ENCODE data around the gene SUPT4H1. TPM values are rescaled to one million over a fixed set of nuclear protein-coding genes. Genes with fewer than 3 reads are reported as not detected.

Gene SUPT4H1
- total RNA-seq, 1 experiment from 2014 or later = 53.8 TPM

GRCh38 chr17:58383892-58384462 lies 32.0 kb upstream of the SUPT4H1 start:
- Histone ChIP-seq H3K4me1 (ENCODE audit: control insufficient read depth, insufficient read depth, low read length) (peaks cover 8% of the 10 kb centered on the region), H3K4me3 (ENCODE audit: low read depth in 2 of 2, low read length in 2 of 2) (no peak overlapping the region), H3K27ac (ENCODE audit: low read length) (no peak overlapping the region), H3K36me3 (ENCODE audit: control insufficient read depth, insufficient read depth, low read length) (no peaks in the 10 kb centered on the region), H3K27me3 (ENCODE audit: control insufficient read depth, insufficient read depth, low read length) (no peaks in the 10 kb centered on the region), H3K9me3 (ENCODE audit: control insufficient read depth, insufficient read depth, low read depth, low read length) (no peaks in the 10 kb centered on the region)
- CTCF ChIA-PET = no interaction called here
- in situ Hi-C loops (cut with HindIII; ENCODE audit: low pct_unique_long_range_greater_than_20kb, low sequenced_read_pairs) = no loop called here
- POLR2A ChIA-PET = no interaction called here
- BruUV-seq (replicated peaks) = no TSS peak
- DNase-seq (ENCODE audit: low read depth, low spot score) (no peak), ATAC-seq (no peak)
- intact Hi-C loops (cut with micrococcal nuclease; ENCODE audit: unreplicated experiment) = no loop called here
- TF ChIP-seq POLR2AphosphoS5 (IDR thresholded peaks at IDR 0.05; ENCODE audit: low read depth, low read length) (no peak), REST (IDR thresholded peaks at IDR 0.05; ENCODE audit: insufficient read depth in 1 of 2, low read depth in 2 of 2, low read length in 1 of 2) (no peak), SIN3A (IDR thresholded peaks at IDR 0.05; ENCODE audit: borderline replicate concordance, insufficient read depth, low read depth, low read length) (no peak), CTCF (IDR thresholded peaks at IDR 0.05) (no peak), TCF7L2 (IDR thresholded peaks at IDR 0.05; ENCODE audit: low read depth, low read length) (no peak)

GRCh38 chr17:58382872-58383242 lies 30.9 kb upstream of the SUPT4H1 start:
- H3K27ac ChIP-seq (ENCODE audit: low read length) = no peak overlapping the region
- H3K9me3 ChIP-seq (ENCODE audit: control insufficient read depth, insufficient read depth, low read depth, low read length) = no peaks in the 10 kb centered on the region
- CTCF ChIA-PET = no interaction called here

More at GRCh38 chr17:58382872-58383242, 30.9 kb upstream of the SUPT4H1 start:
- Histone ChIP-seq H3K27me3 (ENCODE audit: control insufficient read depth, insufficient read depth, low read length) (no peaks in the 10 kb centered on the region), H3K4me1 (ENCODE audit: control insufficient read depth, insufficient read depth, low read length) (peaks cover 3% of the 10 kb centered on the region), H3K4me3 (ENCODE audit: low read depth in 2 of 2, low read length in 2 of 2) (no peak overlapping the region), H3K36me3 (ENCODE audit: control insufficient read depth, insufficient read depth, low read length) (no peaks in the 10 kb centered on the region)
- no TSS peak for BruUV-seq (replicated peaks)
- intact Hi-C loops (cut with micrococcal nuclease; ENCODE audit: unreplicated experiment) (no loop called here), in situ Hi-C loops (cut with HindIII; ENCODE audit: low pct_unique_long_range_greater_than_20kb, low sequenced_read_pairs) (no loop called here)
- ATAC-seq (no peak), DNase-seq (ENCODE audit: low read depth, low spot score) (no peak)
- POLR2A ChIA-PET = no interaction called here
- TF ChIP-seq TCF7L2 (IDR thresholded peaks at IDR 0.05; ENCODE audit: low read depth, low read length) = no peak
- TF ChIP-seq SIN3A (IDR thresholded peaks at IDR 0.05; ENCODE audit: borderline replicate concordance, insufficient read depth, low read depth, low read length) = no peak
- TF ChIP-seq CTCF (IDR thresholded peaks at IDR 0.05) = no peak
- no peak for TF ChIP-seq REST (IDR thresholded peaks at IDR 0.05; ENCODE audit: insufficient read depth in 1 of 2, low read depth in 2 of 2, low read length in 1 of 2)
- TF ChIP-seq POLR2AphosphoS5 (IDR thresholded peaks at IDR 0.05; ENCODE audit: low read depth, low read length) = no peak

Measured in Panc1 (cell line).